H9 (cell line): ENCODE measurements around the gene KIF26B. TPM values are rescaled to one million over a fixed set of nuclear protein-coding genes. Genes with fewer than 3 reads are reported as not detected.

Experiments used
- DNase-seq: peaks from one replicate; pipeline ENCODE4 v3.0.0-alpha.2; 2017
- H2AFZ ChIP-seq: one replicate; pipeline ENCODE4 v1.6.1; 2013; ENCODE audit warnings: mild to moderate bottlenecking, low read length, control low read depth, moderate library complexity
- H2AK5ac ChIP-seq: 2 replicates; pipeline ENCODE4 v1.6.1; 2013; ENCODE audit warnings: low read length, control low read depth, mixed read lengths; ENCODE audit not compliant: insufficient read length
- H2BK120ac ChIP-seq: one replicate; pipeline ENCODE4 v1.6.1; 2013; ENCODE audit warnings: low read depth, mild to moderate bottlenecking, low read length, control low read depth, inconsistent platforms; ENCODE audit not compliant: poor library complexity, severe bottlenecking
- H2BK12ac ChIP-seq: 2 replicates; pipeline ENCODE4 v1.6.1; 2013; ENCODE audit warnings: low read length, control low read depth, mixed read lengths, low read depth; ENCODE audit not compliant: insufficient read length
- H2BK15ac ChIP-seq: 2 replicates; pipeline ENCODE4 v1.6.1; 2013; ENCODE audit warnings: low read depth, low read length, control low read depth
- H2BK20ac ChIP-seq: one replicate; pipeline ENCODE4 v1.6.1; 2013; ENCODE audit warnings: low read depth, mild to moderate bottlenecking, low read length, control low read depth, inconsistent platforms; ENCODE audit not compliant: poor library complexity, severe bottlenecking
- H2BK5ac ChIP-seq: 2 replicates; pipeline ENCODE4 v1.6.1; 2013; ENCODE audit warnings: low read length, control low read depth, mixed read lengths; ENCODE audit not compliant: insufficient read length
- H3K14ac ChIP-seq: 2 replicates; pipeline ENCODE4 v1.6.1; 2013; ENCODE audit warnings: low read length, control low read depth; ENCODE audit not compliant: insufficient read depth
- H3K18ac ChIP-seq: 2 replicates; pipeline ENCODE4 v1.6.1; 2013; ENCODE audit warnings: low read depth, mild to moderate bottlenecking, mixed read lengths, low read length, control low read depth; ENCODE audit not compliant: insufficient read length
- H3K23ac ChIP-seq: 2 replicates; pipeline ENCODE4 v1.6.1; 2013; ENCODE audit warnings: low read length, control low read depth, mixed read lengths, low read depth; ENCODE audit not compliant: insufficient read length
- H3K23me2 ChIP-seq: 2 replicates; pipeline ENCODE4 v1.6.1; 2013; ENCODE audit warnings: low read depth, mild to moderate bottlenecking, mixed read lengths, low read length, control low read depth; ENCODE audit not compliant: insufficient read length, poor library complexity, severe bottlenecking
- H3K27ac ChIP-seq: 2 replicates; pipeline ENCODE4 v1.5.1; 2013; ENCODE audit warnings: low read length, control low read depth, mixed read lengths, low read depth; ENCODE audit not compliant: insufficient read length
- H3K27me3 ChIP-seq: 2 replicates; pipeline ENCODE4 v1.6.1; 2013; ENCODE audit warnings: low read length, control low read depth, inconsistent platforms; ENCODE audit not compliant: insufficient read depth
- H3K4ac ChIP-seq: 2 replicates; pipeline ENCODE4 v1.6.1; 2013; ENCODE audit warnings: low read depth, mild to moderate bottlenecking, control low read depth, inconsistent platforms, low read length, moderate library complexity
- H3K4me1 ChIP-seq: 2 replicates; pipeline ENCODE4 v1.6.1; 2013; ENCODE audit warnings: low read length, control low read depth, inconsistent platforms; ENCODE audit not compliant: insufficient read depth
- H3K4me2 ChIP-seq: 2 replicates; pipeline ENCODE4 v1.6.1; 2013; ENCODE audit warnings: low read length, control low read depth, mixed read lengths; ENCODE audit not compliant: insufficient read length, insufficient read depth
- H3K56ac ChIP-seq: 2 replicates; pipeline ENCODE4 v1.6.1; 2013; ENCODE audit warnings: low read depth, mild to moderate bottlenecking, mixed read lengths, low read length, control low read depth; ENCODE audit not compliant: insufficient read length
- H3K79me1 ChIP-seq: 2 replicates; pipeline ENCODE4 v1.6.1; 2013; ENCODE audit warnings: low read depth, mild to moderate bottlenecking, moderate library complexity, low read length, control low read depth, inconsistent platforms; ENCODE audit not compliant: insufficient read depth, poor library complexity, severe bottlenecking
- H3K79me2 ChIP-seq: 2 replicates; pipeline ENCODE4 v1.6.1; 2013; ENCODE audit warnings: low read length, control low read depth, inconsistent platforms; ENCODE audit not compliant: insufficient read depth
- H3K9ac ChIP-seq: 2 replicates; pipeline ENCODE4 v1.6.1; 2013; ENCODE audit warnings: low read length, control low read depth, mixed read lengths; ENCODE audit not compliant: insufficient read length; ENCODE audit errors: extremely low read depth
- H3K9me3 ChIP-seq: one replicate; pipeline ENCODE4 v1.6.1; 2013; ENCODE audit warnings: low read depth, low read length, inconsistent platforms; ENCODE audit not compliant: control insufficient read depth
- H3T11ph ChIP-seq: one replicate; pipeline ENCODE4 v1.6.1; 2013; ENCODE audit warnings: mild to moderate bottlenecking, low read length, control low read depth, inconsistent platforms
- H4K20me1 ChIP-seq: one replicate; pipeline ENCODE4 v1.6.1; 2013; ENCODE audit not compliant: control insufficient read depth, insufficient read length, insufficient read depth
- H4K5ac ChIP-seq: 2 replicates; pipeline ENCODE4 v1.6.1; 2013; ENCODE audit warnings: low read depth, mild to moderate bottlenecking, mixed read lengths, low read length, control low read depth; ENCODE audit not compliant: insufficient read length
- H4K8ac ChIP-seq: replicated peaks from 2 replicates; pipeline ENCODE4 v1.6.1; 2013; ENCODE audit warnings: low read length, control low read depth, mixed read lengths, low read depth; ENCODE audit not compliant: insufficient read length
- H4K91ac ChIP-seq: 2 replicates; pipeline ENCODE4 v1.6.1; 2013; ENCODE audit warnings: low read depth, mild to moderate bottlenecking, moderate library complexity, mixed read lengths, low read length, control low read depth; ENCODE audit not compliant: insufficient read length
- H3K27ac Mint-ChIP-seq, 3 experiments: 2 replicates in 2 of 3; 3 replicates in 1 of 3; pipeline ENCODE4 v1.8.0; 2020 to 2021; ENCODE audit warnings: mixed read lengths in 3 of 3, mild to moderate bottlenecking in 1 of 3, moderate library complexity in 1 of 3
- H3K27me3 Mint-ChIP-seq: 2 replicates; pipeline ENCODE4 v1.8.0; 2021; ENCODE audit warnings: low read depth, mild to moderate bottlenecking, moderate library complexity, mixed read lengths
- H3K36me3 Mint-ChIP-seq, 3 experiments: 2 replicates in 2 of 3; 3 replicates in 1 of 3; pipeline ENCODE4 v1.8.0; 2020 to 2021; ENCODE audit warnings: low read depth in 3 of 3, mixed read lengths in 3 of 3; ENCODE audit not compliant: insufficient read depth in 1 of 3
- H3K4me1 Mint-ChIP-seq, 2 experiments: 2 replicates each; pipeline ENCODE4 v1.8.0; 2020; ENCODE audit warnings: mixed read lengths in 2 of 2
- H3K4me3 Mint-ChIP-seq, 2 experiments: 2 replicates in 1 of 2; 3 replicates in 1 of 2; pipeline ENCODE4 v1.8.0; 2020 to 2021; ENCODE audit warnings: mild to moderate bottlenecking in 2 of 2, mixed read lengths in 2 of 2, moderate library complexity in 1 of 2
- H3K9me3 Mint-ChIP-seq, 2 experiments: 2 replicates in 1 of 2; 3 replicates in 1 of 2; pipeline ENCODE4 v1.8.0; 2020; ENCODE audit warnings: mild to moderate bottlenecking in 2 of 2, mixed read lengths in 2 of 2, moderate library complexity in 1 of 2
- CTCF ChIP-seq: fragments of 200-600 bp; sonication (generic); conservative IDR thresholded peaks from 3 replicates; pipeline ENCODE4 v1.8.0; 2021; ENCODE audit warnings: antibody characterized with exemption, mild to moderate bottlenecking
- WGBS: extraction: QIAGEN DNeasy Blood & Tissue Kit; methylation state at CpG from one replicate; pipeline ENCODE4 v1.1.7; 2013; ENCODE audit warnings: missing lambda C conversion rate, low lambda C conversion rate, mixed read lengths; ENCODE audit not compliant: insufficient read length; ENCODE audit errors: extremely low coverage; 5-methylcytosine and 5-hydroxymethylcytosine counted together
- total RNA-seq: library from RNA; stranded (reverse); gene quantifications from 2 replicates; pipeline ENCODE4 v1.2.1, GENCODE V29; 2021

The KIF26B gene
- total RNA-seq, 1 experiment from 2014 or later, result 0.13 TPM

- Mint-ChIP-seq H3K9me3 (peaks cover 9 to 17% of the 10 kb centered on the region in 2 experiments; a peak in 4 of 5 replicates), H3K36me3 (peaks cover 0 to 11% (median 3%) of the 10 kb centered on the region in 3 experiments; a peak in 3 of 7 replicates), H3K27ac (no peak overlapping the region), H3K4me3 (no peak overlapping the region), H3K4me1 (no peaks in the 10 kb centered on the region), H3K27me3 (no peaks in the 10 kb centered on the region; the same call in none of the 2 replicates)
- no peak overlapping the region for H3K14ac ChIP-seq
- H3K23ac ChIP-seq, result no peak overlapping the region
- no peak overlapping the region for H3K18ac ChIP-seq
- no peak overlapping the region for H3K9ac ChIP-seq
- no peaks in the 10 kb centered on the region for H3K23me2 ChIP-seq
- H4K91ac ChIP-seq, result no peak overlapping the region
- H3K4ac ChIP-seq, result no peak overlapping the region
- no peak overlapping the region for H2BK20ac ChIP-seq
- H3K9me3 ChIP-seq, result no peaks in the 10 kb centered on the region
- no peaks in the 10 kb centered on the region for H3K79me1 ChIP-seq
- DNase-seq, result no peak
- no peak overlapping the region for H3K56ac ChIP-seq
- H3K4me1 ChIP-seq, result no peaks in the 10 kb centered on the region
- no peak overlapping the region for H2BK15ac ChIP-seq
- H3K79me2 ChIP-seq, result no peaks in the 10 kb centered on the region
- no peak overlapping the region for H3K27ac ChIP-seq
- no peak overlapping the region for H4K8ac ChIP-seq
- no peak overlapping the region for H4K5ac ChIP-seq
- no peak overlapping the region for H2BK12ac ChIP-seq
- no peak for TF ChIP-seq CTCF
- H3K27me3 ChIP-seq, result no peaks in the 10 kb centered on the region
- no peak overlapping the region for H2AK5ac ChIP-seq
- H2AFZ ChIP-seq, result no peak overlapping the region
- WGBS, result no CpG with 5 or more reads among the region's 9 CpGs
- no peak overlapping the region for H2BK5ac ChIP-seq
- H2BK120ac ChIP-seq, result no peak overlapping the region
- H3K4me2 ChIP-seq, result no peak overlapping the region
- H3T11ph ChIP-seq, result no peak overlapping the region
- H4K20me1 ChIP-seq, result no peaks in the 10 kb centered on the region
Observed at GRCh38 chr1:245742896-245743295, 588.1 kb downstream of the KIF26B start.
